Keratinocyte (primary cell): ENCODE data around the gene SREBF1.

Experiments
- EZH2 ChIP-seq: IDR thresholded peaks from one replicate; pipeline ENCODE4 v1.6.1; 2012; ENCODE audit warnings: inconsistent platforms, mild to moderate bottlenecking, low read length, moderate library complexity
- TF ChIP-seq, protein P1 (sequence below), 3 experiments: IDR thresholded peaks in 1 of 3; conservative IDR thresholded peaks in 1 of 3; optimal IDR thresholded peaks in 1 of 3; 2 replicates in 2 of 3; 3 replicates in 1 of 3; pipeline versions ENCODE3 to v1.5.1; 2011; ENCODE audit warnings: low read length in 3 of 3, mild to moderate bottlenecking in 3 of 3, moderate library complexity in 2 of 3, control low read depth in 1 of 3, inconsistent platforms in 1 of 3; ENCODE audit not compliant: insufficient read depth in 2 of 3; ENCODE audit errors: extremely low read depth in 1 of 3

DNA sequence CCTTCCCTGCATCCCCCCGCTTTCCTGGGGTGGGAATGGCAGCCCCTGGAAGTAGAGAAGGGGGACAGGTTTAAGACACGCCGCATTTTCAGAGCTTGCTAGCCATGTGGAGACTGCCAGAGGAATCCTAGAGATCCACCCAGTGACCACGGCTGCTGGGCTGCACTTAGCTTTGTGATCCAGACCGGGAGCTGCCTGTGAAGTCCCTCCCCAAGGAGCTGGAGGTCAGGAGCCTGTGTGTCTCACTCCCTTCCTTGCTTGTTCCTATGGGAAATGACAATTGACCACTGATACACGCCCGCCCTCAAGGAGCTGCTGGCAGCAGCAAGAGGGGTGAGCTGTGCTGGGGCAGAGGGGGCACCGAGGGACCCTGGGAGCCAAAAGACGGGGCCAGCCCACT is 73.7 kb downstream of the SREBF1 start:
- TF ChIP-seq, protein P1, sequence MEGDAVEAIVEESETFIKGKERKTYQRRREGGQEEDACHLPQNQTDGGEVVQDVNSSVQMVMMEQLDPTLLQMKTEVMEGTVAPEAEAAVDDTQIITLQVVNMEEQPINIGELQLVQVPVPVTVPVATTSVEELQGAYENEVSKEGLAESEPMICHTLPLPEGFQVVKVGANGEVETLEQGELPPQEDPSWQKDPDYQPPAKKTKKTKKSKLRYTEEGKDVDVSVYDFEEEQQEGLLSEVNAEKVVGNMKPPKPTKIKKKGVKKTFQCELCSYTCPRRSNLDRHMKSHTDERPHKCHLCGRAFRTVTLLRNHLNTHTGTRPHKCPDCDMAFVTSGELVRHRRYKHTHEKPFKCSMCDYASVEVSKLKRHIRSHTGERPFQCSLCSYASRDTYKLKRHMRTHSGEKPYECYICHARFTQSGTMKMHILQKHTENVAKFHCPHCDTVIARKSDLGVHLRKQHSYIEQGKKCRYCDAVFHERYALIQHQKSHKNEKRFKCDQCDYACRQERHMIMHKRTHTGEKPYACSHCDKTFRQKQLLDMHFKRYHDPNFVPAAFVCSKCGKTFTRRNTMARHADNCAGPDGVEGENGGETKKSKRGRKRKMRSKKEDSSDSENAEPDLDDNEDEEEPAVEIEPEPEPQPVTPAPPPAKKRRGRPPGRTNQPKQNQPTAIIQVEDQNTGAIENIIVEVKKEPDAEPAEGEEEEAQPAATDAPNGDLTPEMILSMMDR (optimal IDR thresholded peaks at IDR 0.05 in 1 of 3, IDR thresholded peaks at IDR 0.05 in 1 of 3, conservative IDR thresholded peaks at IDR 0.05 in 1 of 3; ENCODE audit: extremely low read depth in 1 of 3, insufficient read depth in 2 of 3, low read length in 3 of 3), result no peak
- no peak for TF ChIP-seq EZH2
